Measurements from ENCODE around the gene QDPR. TPM values are rescaled to one million over a fixed set of nuclear protein-coding genes. Genes with fewer than 3 reads are reported as not detected.
A peak's percentile ranks its signal among the peaks of the same experiment; 100 is the strongest.

QDPR gene
- total and polyA plus RNA-seq, 5 donors = 33.8 to 53.9 (median 45.4) TPM

DNA sequence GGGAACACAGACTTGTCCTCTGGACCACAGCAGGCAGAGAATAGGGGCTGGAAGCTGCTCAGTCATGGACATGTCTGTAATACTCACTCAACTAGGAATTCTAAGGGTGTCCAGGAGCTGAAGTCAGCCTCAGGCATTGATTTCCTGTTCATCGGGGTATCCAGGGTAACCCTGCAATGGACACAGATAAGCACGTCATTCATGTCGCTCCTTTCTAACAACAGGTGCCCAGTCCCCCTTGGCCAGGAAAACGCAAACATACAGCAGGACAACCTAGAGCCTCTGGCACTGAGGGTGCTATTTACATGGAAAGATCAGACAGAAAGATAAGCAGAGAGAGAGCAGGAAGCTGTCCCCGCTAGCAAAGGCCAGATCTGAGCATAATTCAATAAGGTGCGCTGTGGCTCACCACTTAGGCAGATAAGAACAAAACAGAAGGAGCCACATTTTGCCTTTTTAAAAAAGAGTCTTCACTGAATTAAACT, 21.3 kb downstream of the QDPR start:
- no peaks in the 10 kb centered on the region for H3K9me3 ChIP-seq (ENCODE audit: control insufficient read depth, low read length)
- no peaks in the 10 kb centered on the region for H3K27me3 ChIP-seq (ENCODE audit: control insufficient read depth, insufficient read depth)
- H3K4me1 ChIP-seq (ENCODE audit: control insufficient read depth, insufficient read depth, low read length) = no peaks in the 10 kb centered on the region
- H3K27ac ChIP-seq (ENCODE audit: low read length) = no peak overlapping the region
- 68% methylated on average over 6 of the region's 6 CpGs for WGBS
- intact Hi-C loops (cut with DNase I) = no loop called here
- DNase-seq (no peak), ATAC-seq (no peak)
- no peak overlapping the region for H3K4me3 ChIP-seq (ENCODE audit: low read length)

- Histone ChIP-seq H3K27me3 (ENCODE audit: control insufficient read depth, insufficient read depth) (no peaks in the 10 kb centered on the region), H3K4me1 (ENCODE audit: control insufficient read depth, insufficient read depth, low read length) (no peaks in the 10 kb centered on the region), H3K4me3 (ENCODE audit: low read length) (no peak overlapping the region), H3K27ac (ENCODE audit: low read length) (no peak overlapping the region), H3K9me3 (ENCODE audit: control insufficient read depth, low read length) (no peaks in the 10 kb centered on the region)
- ATAC-seq (no peak), DNase-seq (no peak)
- 88% methylated on average over 8 of the region's 8 CpGs for WGBS
- intact Hi-C loops (cut with DNase I) = no loop called here
These were observed 22.2 kb downstream of the QDPR start for GRCh38 chr4:17489721-17490120.

GRCh38 chr4:17489123-17489522, 22.8 kb downstream of the QDPR start:
- intact Hi-C loops (cut with DNase I) = no loop called here
- Histone ChIP-seq H3K27me3 (ENCODE audit: control insufficient read depth, insufficient read depth) (no peaks in the 10 kb centered on the region), H3K4me3 (ENCODE audit: low read length) (no peak overlapping the region), H3K4me1 (ENCODE audit: control insufficient read depth, insufficient read depth, low read length) (no peaks in the 10 kb centered on the region), H3K9me3 (ENCODE audit: control insufficient read depth, low read length) (no peaks in the 10 kb centered on the region), H3K27ac (ENCODE audit: low read length) (no peak overlapping the region)
- no peak for ATAC-seq
- 89% methylated on average over 5 of the region's 5 CpGs for WGBS
- no peak for DNase-seq

DNA sequence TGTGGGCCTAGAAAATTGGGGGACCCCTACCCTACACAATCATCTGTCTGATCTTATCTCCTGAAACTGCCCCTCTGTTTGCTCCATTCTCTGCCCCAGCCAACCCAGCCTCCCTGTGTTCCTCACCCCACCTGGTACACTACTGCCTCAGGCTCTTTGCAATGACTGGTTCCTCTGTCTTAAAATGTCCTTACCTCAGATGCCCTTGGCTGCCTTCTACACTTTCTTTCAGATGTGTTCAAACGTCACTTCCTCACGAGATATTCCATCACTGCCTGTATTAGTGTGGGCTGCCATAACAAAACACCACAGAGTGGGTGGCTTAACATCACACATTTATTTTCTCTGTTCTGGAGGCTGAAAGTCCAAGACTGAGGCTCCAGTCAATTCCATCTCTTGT, 29.2 kb downstream of the QDPR start:
- DNase-seq (no peak), ATAC-seq (no peak)
- no peak overlapping the region for H3K4me3 ChIP-seq (ENCODE audit: low read length)
- 90% methylated on average over 2 of the region's 2 CpGs for WGBS
- peaks cover 3% of the 10 kb centered on the region for H3K9me3 ChIP-seq (ENCODE audit: control insufficient read depth, low read length)
- H3K4me1 ChIP-seq (ENCODE audit: control insufficient read depth, insufficient read depth, low read length) = no peaks in the 10 kb centered on the region
- no peaks in the 10 kb centered on the region for H3K27me3 ChIP-seq (ENCODE audit: control insufficient read depth, insufficient read depth)
- no peak overlapping the region for H3K27ac ChIP-seq (ENCODE audit: low read length)
- intact Hi-C loops (cut with DNase I) = no loop called here

DNA sequence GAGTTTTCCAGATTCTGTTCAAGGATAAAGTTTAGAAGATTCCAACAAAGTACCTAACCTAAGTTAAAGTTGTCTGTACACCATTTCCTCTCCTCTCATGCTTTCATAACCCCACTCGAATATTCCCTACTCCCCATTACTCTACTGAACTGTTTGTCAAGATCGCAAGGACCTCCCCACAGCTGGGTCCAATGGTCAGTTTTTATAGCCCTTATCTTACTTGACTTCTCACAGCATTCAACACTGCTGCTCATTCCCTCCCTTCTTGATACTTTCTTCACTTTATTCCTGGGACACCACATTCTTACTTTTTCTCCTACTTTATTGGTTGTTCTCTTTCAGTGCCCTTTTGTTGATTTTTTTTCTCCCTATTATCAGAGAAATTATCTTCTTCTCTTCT, 30.9 kb downstream of the QDPR start:
- 89% methylated on average over 2 of the region's 2 CpGs for WGBS
- ATAC-seq = no peak
- Histone ChIP-seq H3K4me3 (ENCODE audit: low read length) (no peak overlapping the region), H3K27ac (ENCODE audit: low read length) (no peak overlapping the region), H3K9me3 (ENCODE audit: control insufficient read depth, low read length) (peaks cover 3% of the 10 kb centered on the region), H3K4me1 (ENCODE audit: control insufficient read depth, insufficient read depth, low read length) (no peaks in the 10 kb centered on the region), H3K27me3 (ENCODE audit: control insufficient read depth, insufficient read depth) (no peaks in the 10 kb centered on the region)
- intact Hi-C loops (cut with DNase I) = no loop called here
- DNase-seq = no peak

GRCh38 chr4:17480210-17480927, 31.5 kb downstream of the QDPR start:
- Histone ChIP-seq H3K27me3 (ENCODE audit: control insufficient read depth, insufficient read depth) (no peaks in the 10 kb centered on the region), H3K4me1 (ENCODE audit: control insufficient read depth, insufficient read depth, low read length) (no peaks in the 10 kb centered on the region), H3K27ac (ENCODE audit: low read length) (no peak overlapping the region), H3K4me3 (ENCODE audit: low read length) (no peak overlapping the region), H3K9me3 (ENCODE audit: control insufficient read depth, low read length) (peaks cover 3% of the 10 kb centered on the region)
- WGBS = 66% methylated on average over 7 of the region's 7 CpGs
- ATAC-seq = no peak
- intact Hi-C loops (cut with DNase I) = no loop called here
- no peak for DNase-seq

GRCh38 chr4:17477774-17478472, 34.0 kb downstream of the QDPR start:
- intact Hi-C loops (cut with DNase I) = no loop called here
- Histone ChIP-seq H3K4me3 (ENCODE audit: low read length) (no peak overlapping the region), H3K27me3 (ENCODE audit: control insufficient read depth, insufficient read depth) (no peaks in the 10 kb centered on the region), H3K9me3 (ENCODE audit: control insufficient read depth, low read length) (peaks cover 3% of the 10 kb centered on the region), H3K27ac (ENCODE audit: low read length) (no peak overlapping the region), H3K4me1 (ENCODE audit: control insufficient read depth, insufficient read depth, low read length) (no peaks in the 10 kb centered on the region)
- no peak for DNase-seq
- WGBS = 92% methylated on average over 9 of the region's 9 CpGs
- no peak for ATAC-seq

DNA sequence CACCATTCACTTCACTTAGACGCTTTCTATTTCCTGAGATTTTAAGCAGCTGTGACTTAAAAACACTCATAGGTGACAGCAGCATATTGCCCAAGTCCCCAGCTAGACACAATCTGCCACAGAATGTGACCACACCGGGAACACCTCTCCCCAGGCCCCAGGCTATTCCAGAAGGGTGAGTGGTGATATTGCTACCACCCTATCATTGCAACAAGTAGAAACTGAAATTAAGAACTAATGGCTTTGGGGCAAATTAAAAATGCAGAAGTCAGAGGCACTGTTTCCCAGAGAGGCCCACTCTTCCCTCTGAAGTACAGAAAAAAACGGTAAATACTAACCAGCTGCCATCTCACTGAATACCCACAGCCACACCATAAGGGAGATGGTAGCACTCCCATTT, 35.0 kb downstream of the QDPR start:
- Histone ChIP-seq H3K4me3 (ENCODE audit: low read length) (no peak overlapping the region), H3K27ac (ENCODE audit: low read length) (no peak overlapping the region), H3K9me3 (ENCODE audit: control insufficient read depth, low read length) (peaks cover 3% of the 10 kb centered on the region), H3K27me3 (ENCODE audit: control insufficient read depth, insufficient read depth) (no peaks in the 10 kb centered on the region), H3K4me1 (ENCODE audit: control insufficient read depth, insufficient read depth, low read length) (no peaks in the 10 kb centered on the region)
- intact Hi-C loops (cut with DNase I) = no loop called here
- DNase-seq = no peak
- ATAC-seq = no peak
- WGBS = 73% methylated on average over 3 of the region's 3 CpGs

GRCh38 chr4:17475481-17475880, 36.4 kb downstream of the QDPR start:
- H3K27me3 ChIP-seq (ENCODE audit: control insufficient read depth, insufficient read depth) = no peaks in the 10 kb centered on the region
- no peaks in the 10 kb centered on the region for H3K4me1 ChIP-seq (ENCODE audit: control insufficient read depth, insufficient read depth, low read length)
- intact Hi-C loops (cut with DNase I) = no loop called here
- no peak overlapping the region for H3K27ac ChIP-seq (ENCODE audit: low read length)
- H3K9me3 ChIP-seq (ENCODE audit: control insufficient read depth, low read length) = no peaks in the 10 kb centered on the region
- ATAC-seq (no peak), DNase-seq (no peak)
- H3K4me3 ChIP-seq (ENCODE audit: low read length) = no peak overlapping the region

- Histone ChIP-seq H3K4me1 (ENCODE audit: control insufficient read depth, insufficient read depth, low read length) (peaks cover 1% of the 10 kb centered on the region), H3K9me3 (ENCODE audit: control insufficient read depth, low read length) (no peaks in the 10 kb centered on the region), H3K27ac (ENCODE audit: low read length) (no peak overlapping the region), H3K27me3 (ENCODE audit: control insufficient read depth, insufficient read depth) (no peaks in the 10 kb centered on the region), H3K4me3 (ENCODE audit: low read length) (no peak overlapping the region)
- intact Hi-C loops (cut with DNase I) = loop anchor here in 2 of 4 donors (10.0 kb wide), 2 partner anchors 125 to 1185 kb away; no protein-coding TSS in a partner anchor
- WGBS = 49% methylated on average over 11 of the region's 11 CpGs
- DNase-seq = no peak
- ATAC-seq = peak; percentile 53 to 71
These were observed 41.8 kb downstream of the QDPR start for GRCh38 chr4:17469931-17470674.

DNA sequence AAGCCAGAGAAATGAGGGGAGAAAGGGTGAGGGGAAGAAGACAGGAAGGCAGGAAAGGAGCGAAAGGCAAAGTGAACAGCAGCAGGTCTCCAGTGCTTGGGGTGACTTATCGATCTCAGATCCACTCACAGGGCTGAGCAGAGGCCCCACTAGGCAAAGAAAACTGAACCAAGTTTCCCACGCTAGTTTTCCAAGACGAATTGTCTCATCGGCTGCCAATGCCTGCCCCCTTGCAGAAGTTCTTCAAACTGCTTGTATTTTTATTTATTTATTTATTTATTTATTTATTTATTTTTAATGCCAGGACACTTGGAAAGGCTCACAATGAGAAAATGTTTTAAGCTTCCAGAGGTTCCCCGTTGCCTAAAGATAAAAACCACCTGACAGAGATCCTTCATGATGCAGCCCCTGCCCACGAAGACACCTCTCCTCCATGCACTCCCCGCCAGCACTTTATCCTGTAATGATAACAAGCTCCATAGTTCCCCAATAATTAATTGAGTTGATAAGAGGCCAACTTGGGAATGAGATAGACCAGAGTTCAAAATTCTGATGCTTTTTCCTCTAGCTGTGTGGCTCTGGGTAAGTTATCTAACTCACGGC, 43.2 kb downstream of the QDPR start:
- no peak for DNase-seq
- 40% methylated on average over 9 of the region's 9 CpGs for WGBS
- no peak for ATAC-seq
- Histone ChIP-seq H3K4me3 (ENCODE audit: low read length) (no peak overlapping the region), H3K9me3 (ENCODE audit: control insufficient read depth, low read length) (no peaks in the 10 kb centered on the region), H3K4me1 (ENCODE audit: control insufficient read depth, insufficient read depth, low read length) (peaks cover 1% of the 10 kb centered on the region), H3K27ac (ENCODE audit: low read length) (no peak overlapping the region), H3K27me3 (ENCODE audit: control insufficient read depth, insufficient read depth) (no peaks in the 10 kb centered on the region)
- intact Hi-C loops (cut with DNase I) = loop anchor here in 2 of 4 donors (10.0 kb wide), 2 partner anchors 124 to 1184 kb away; no protein-coding TSS in a partner anchor
